HFFc6 (cell line): ENCODE data around the gene DNAJC10. TPM values are rescaled to one million over a fixed set of nuclear protein-coding genes. Genes with fewer than 3 reads are reported as not detected.

Source experiments
- DNase-seq: peaks from one replicate; pipeline ENCODE4 v3.0.0-alpha.2; 2018
- H3K27ac Mint-ChIP-seq: 2 replicates; pipeline ENCODE4 v1.8.0; 2020; ENCODE audit warnings: mild to moderate bottlenecking, mixed read lengths
- H3K27me3 Mint-ChIP-seq: 2 replicates; pipeline ENCODE4 v1.8.0; 2021; ENCODE audit warnings: mild to moderate bottlenecking, moderate library complexity, mixed read lengths; ENCODE audit not compliant: insufficient read depth
- H3K36me3 Mint-ChIP-seq: 2 replicates; pipeline ENCODE4 v1.8.0; 2021; ENCODE audit warnings: low read depth, mixed read lengths
- H3K4me1 Mint-ChIP-seq: 2 replicates; pipeline ENCODE4 v1.8.0; 2020; ENCODE audit warnings: low read depth, mixed read lengths
- H3K4me3 Mint-ChIP-seq: 2 replicates; pipeline ENCODE4 v1.8.0; 2020; ENCODE audit warnings: mild to moderate bottlenecking, moderate library complexity, mixed read lengths
- H3K9me3 Mint-ChIP-seq: 2 replicates; pipeline ENCODE4 v1.8.0; 2020; ENCODE audit warnings: mild to moderate bottlenecking, mixed read lengths
- total RNA-seq, 6 experiments: library from RNA; stranded (reverse); fragmentation: NEBNext Ultra II Directional; extraction: Animal tissue kit (Norgen Biotek cat#: 25700); gene quantifications; 2 replicates in 1 of 6; 3 replicates in 5 of 6; pipeline ENCODE4 v1.2.3, GENCODE V29; 2021
- TF ChIP-seq, protein P1 (sequence below): fragments of 200-600 bp; sonication (generic); IDR thresholded peaks from 2 replicates; pipeline ENCODE4 v1.5.0; 2021; ENCODE audit warnings: antibody characterized with exemption, mild to moderate bottlenecking

Gene DNAJC10
- total RNA-seq, 6 experiments from 2014 or later = 128 to 137 (median 131) TPM

DNA sequence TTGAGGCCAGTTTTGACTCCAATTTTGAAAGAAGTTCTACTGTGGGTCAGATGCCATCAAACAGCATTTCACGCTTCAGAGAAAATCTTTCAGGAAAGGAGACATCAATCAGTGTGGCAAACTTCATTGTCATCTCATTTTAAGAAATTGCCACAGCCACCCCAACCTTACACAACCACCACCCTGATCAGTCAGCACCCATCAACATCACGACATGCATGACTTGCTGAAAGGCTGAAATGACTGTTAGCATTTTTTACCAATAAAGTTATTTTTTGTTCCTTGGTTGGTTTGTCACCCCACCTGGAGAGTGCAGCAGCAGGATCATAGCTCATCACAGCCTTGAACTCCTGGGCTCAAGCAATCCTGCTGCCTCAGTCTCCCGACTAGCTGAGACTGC is 10.4 kb downstream of the DNAJC10 start:
- no peak overlapping the region for H3K4me3 Mint-ChIP-seq
- H3K27ac Mint-ChIP-seq = no peak overlapping the region
- TF ChIP-seq, protein P1, sequence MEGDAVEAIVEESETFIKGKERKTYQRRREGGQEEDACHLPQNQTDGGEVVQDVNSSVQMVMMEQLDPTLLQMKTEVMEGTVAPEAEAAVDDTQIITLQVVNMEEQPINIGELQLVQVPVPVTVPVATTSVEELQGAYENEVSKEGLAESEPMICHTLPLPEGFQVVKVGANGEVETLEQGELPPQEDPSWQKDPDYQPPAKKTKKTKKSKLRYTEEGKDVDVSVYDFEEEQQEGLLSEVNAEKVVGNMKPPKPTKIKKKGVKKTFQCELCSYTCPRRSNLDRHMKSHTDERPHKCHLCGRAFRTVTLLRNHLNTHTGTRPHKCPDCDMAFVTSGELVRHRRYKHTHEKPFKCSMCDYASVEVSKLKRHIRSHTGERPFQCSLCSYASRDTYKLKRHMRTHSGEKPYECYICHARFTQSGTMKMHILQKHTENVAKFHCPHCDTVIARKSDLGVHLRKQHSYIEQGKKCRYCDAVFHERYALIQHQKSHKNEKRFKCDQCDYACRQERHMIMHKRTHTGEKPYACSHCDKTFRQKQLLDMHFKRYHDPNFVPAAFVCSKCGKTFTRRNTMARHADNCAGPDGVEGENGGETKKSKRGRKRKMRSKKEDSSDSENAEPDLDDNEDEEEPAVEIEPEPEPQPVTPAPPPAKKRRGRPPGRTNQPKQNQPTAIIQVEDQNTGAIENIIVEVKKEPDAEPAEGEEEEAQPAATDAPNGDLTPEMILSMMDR = no peak
- H3K36me3 Mint-ChIP-seq = peaks cover 11% of the 10 kb centered on the region
- DNase-seq = no peak
- no peaks in the 10 kb centered on the region for H3K9me3 Mint-ChIP-seq
- H3K4me1 Mint-ChIP-seq = no peaks in the 10 kb centered on the region
- H3K27me3 Mint-ChIP-seq = no peaks in the 10 kb centered on the region

DNA sequence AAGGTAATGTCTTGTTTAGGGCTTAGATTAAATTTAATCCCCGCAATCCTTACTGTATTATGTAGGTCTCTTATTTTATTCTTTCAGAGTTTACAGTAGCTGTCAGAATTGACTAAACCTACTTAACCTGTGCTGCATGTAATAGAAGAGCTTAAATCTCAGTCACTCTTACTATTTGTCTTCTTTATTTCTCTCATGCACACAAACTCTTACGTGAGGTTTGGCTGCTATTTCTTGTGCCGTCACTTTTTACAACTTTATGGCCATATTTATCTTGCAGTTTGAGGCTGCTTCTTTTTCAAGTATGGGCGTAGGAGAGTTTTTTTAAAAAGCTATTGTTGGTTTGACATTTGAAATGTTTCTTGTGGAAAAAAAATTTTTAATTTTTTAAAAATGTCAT is 12.0 kb downstream of the DNAJC10 start:
- Mint-ChIP-seq H3K4me1 (no peaks in the 10 kb centered on the region), H3K36me3 (peaks cover 11% of the 10 kb centered on the region), H3K4me3 (no peak overlapping the region), H3K9me3 (no peaks in the 10 kb centered on the region), H3K27ac (no peak overlapping the region), H3K27me3 (no peaks in the 10 kb centered on the region)
- no peak for DNase-seq
- TF ChIP-seq, protein P1 = no peak

DNA sequence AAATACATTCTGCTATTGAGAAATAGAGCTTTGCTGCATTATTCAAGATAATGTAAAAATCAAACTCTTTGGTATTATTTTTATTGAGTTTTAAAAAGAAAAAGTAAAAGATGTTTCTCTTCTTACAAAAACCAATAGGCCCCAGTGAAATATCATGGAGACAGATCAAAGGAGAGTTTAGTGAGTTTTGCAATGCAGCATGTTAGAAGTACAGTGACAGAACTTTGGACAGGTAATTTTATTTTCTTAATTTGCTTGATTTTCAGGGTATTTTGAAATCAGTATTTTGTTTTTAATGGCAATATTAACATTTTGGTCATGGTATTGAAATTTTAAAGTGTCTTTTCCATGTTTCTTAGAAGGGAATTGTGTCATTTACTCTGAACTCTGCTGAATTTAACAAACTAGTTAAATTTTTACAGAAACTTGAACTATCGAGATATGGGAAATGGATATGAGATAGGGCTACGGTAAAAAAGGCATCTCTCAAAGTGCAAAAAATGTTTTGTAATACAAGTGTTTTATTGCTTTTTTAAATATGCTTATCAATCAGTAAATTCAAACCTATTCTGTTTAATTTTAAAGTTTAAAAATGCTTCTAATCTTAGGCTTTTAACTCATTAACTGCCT is 13.8 kb downstream of the DNAJC10 start:
- H3K27ac Mint-ChIP-seq = no peak overlapping the region
- H3K4me3 Mint-ChIP-seq = no peak overlapping the region
- H3K4me1 Mint-ChIP-seq = no peaks in the 10 kb centered on the region
- no peak for DNase-seq
- no peaks in the 10 kb centered on the region for H3K9me3 Mint-ChIP-seq
- TF ChIP-seq, protein P1 = no peak
- no peaks in the 10 kb centered on the region for H3K27me3 Mint-ChIP-seq
- H3K36me3 Mint-ChIP-seq = peaks cover 11% of the 10 kb centered on the region

DNA sequence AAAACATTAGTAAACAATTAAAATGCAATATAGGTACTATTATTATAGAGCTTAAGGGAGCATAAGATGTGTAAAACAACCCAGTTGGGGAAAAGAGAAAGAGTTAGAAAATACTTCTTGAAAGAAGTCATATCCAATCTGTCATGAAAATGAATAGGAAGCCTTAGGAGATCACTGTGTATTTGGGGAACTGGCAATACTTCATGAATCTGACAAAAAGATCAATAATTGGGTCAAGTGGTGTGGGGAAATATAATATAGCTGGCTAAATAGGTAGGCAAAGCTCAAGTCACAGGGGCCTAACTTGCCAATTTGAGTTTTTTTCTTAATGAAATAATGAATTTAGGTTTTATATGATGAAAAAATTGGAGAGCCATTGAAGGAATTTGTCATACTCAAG is 14.4 kb downstream of the DNAJC10 start:
- DNase-seq = no peak
- TF ChIP-seq, protein P1 = no peak
- H3K27me3 Mint-ChIP-seq = no peaks in the 10 kb centered on the region
- H3K4me1 Mint-ChIP-seq = no peaks in the 10 kb centered on the region
- no peaks in the 10 kb centered on the region for H3K9me3 Mint-ChIP-seq
- H3K4me3 Mint-ChIP-seq = no peak overlapping the region
- peaks cover 11% of the 10 kb centered on the region for H3K36me3 Mint-ChIP-seq
- no peak overlapping the region for H3K27ac Mint-ChIP-seq

DNA sequence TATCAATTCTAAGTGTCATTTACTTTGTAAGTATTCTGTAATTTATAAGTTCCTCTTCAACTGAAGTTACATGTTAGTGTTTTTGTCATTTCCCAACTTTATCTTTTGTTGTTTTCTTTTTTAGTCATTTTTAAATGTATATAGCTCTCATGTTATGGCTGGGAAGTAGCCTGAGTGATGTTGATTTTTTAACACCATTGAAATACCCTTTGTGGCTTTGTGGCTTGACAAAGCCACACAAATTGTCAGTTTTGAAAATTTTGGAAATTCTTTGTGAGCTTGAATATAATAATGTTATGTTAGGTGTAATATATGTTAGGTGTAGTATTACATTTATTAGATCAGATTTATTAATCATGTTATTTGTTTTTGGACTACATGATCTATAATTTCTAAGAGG is 16.7 kb downstream of the DNAJC10 start:
- Mint-ChIP-seq H3K27me3 (no peaks in the 10 kb centered on the region), H3K9me3 (no peaks in the 10 kb centered on the region), H3K36me3 (no peaks in the 10 kb centered on the region; the same call in 1 of the 2 replicates), H3K4me3 (no peak overlapping the region), H3K4me1 (no peaks in the 10 kb centered on the region), H3K27ac (no peak overlapping the region)
- TF ChIP-seq, protein P1 = no peak
- no peak for DNase-seq
